Osteocyte (in vitro differentiated cells): Measurements from ENCODE around the gene LZTS2. TPM values are rescaled to one million over a fixed set of nuclear protein-coding genes. Genes with fewer than 3 reads are reported as not detected.
A peak's percentile ranks its signal among the peaks of the same experiment; 100 is the strongest.

Experiments
- DNase-seq: peaks from one replicate; pipeline ENCODE4 v3.0.0; 2021; ENCODE audit warnings: mixed read lengths; ENCODE audit not compliant: unreplicated experiment; ENCODE audit errors: extremely low spot score
- H3K27ac Mint-ChIP-seq: one replicate; pipeline ENCODE4 v1.8.0; 2021; ENCODE audit warnings: mild to moderate bottlenecking, mixed read lengths; ENCODE audit not compliant: unreplicated experiment
- H3K27me3 Mint-ChIP-seq: one replicate; pipeline ENCODE4 v1.8.0; 2021; ENCODE audit warnings: mixed read lengths; ENCODE audit not compliant: unreplicated experiment
- H3K36me3 Mint-ChIP-seq: one replicate; pipeline ENCODE4 v1.8.0; 2021; ENCODE audit warnings: mixed read lengths; ENCODE audit not compliant: unreplicated experiment
- H3K4me1 Mint-ChIP-seq: one replicate; pipeline ENCODE4 v1.8.0; 2021; ENCODE audit warnings: mixed read lengths; ENCODE audit not compliant: unreplicated experiment
- H3K4me3 Mint-ChIP-seq: one replicate; pipeline ENCODE4 v1.8.0; 2021; ENCODE audit warnings: mild to moderate bottlenecking, moderate library complexity, mixed read lengths; ENCODE audit not compliant: unreplicated experiment
- H3K9me3 Mint-ChIP-seq: one replicate; pipeline ENCODE4 v1.8.0; 2021; ENCODE audit warnings: mixed read lengths; ENCODE audit not compliant: unreplicated experiment
- total RNA-seq: library from RNA; stranded (reverse); gene quantifications from 2 replicates; pipeline ENCODE4 v1.2.1, GENCODE V29; 2021
- TF ChIP-seq, protein P1 (sequence below): fragments of 200-600 bp; sonication (generic); IDR thresholded peaks from 2 replicates; pipeline ENCODE4 v1.5.0; 2021; ENCODE audit warnings: antibody characterized with exemption, mild to moderate bottlenecking, moderate library complexity

The LZTS2 gene
- total RNA-seq, 1 donor from 2014 or later: 72.1 TPM

DNA sequence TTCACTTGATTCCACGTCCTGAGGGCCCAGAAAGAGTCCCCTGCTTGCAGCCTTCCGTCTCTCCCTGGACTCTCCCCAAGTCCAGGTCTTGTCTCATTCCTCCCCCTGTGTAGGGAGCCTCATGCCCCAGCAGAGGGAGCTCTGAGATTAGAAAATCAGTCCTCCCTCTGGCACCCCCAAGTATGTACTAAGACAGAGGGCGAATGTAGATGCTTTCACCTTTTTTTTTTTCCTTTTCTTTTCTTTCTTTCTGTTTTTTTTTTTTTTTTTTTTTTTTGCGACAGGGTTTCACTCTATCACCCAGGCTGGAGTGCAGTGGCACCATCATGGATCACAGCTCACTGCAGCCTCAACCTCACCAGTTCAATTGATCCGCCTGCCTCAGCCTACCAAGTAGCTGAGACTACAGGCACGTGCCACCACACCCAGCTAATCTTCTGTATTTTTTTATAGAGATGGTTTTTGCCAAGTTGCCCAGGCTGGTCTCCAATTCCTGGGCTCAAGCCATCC lies 41.7 kb downstream of the LZTS2 start:
- Mint-ChIP-seq H3K27me3 (no peaks in the 10 kb centered on the region), H3K27ac (peak overlapping the region; percentile 100), H3K4me3 (no peak overlapping the region), H3K9me3 (no peaks in the 10 kb centered on the region), H3K4me1 (peaks cover 30% of the 10 kb centered on the region), H3K36me3 (peaks cover 20% of the 10 kb centered on the region)
- TF ChIP-seq, protein P1, sequence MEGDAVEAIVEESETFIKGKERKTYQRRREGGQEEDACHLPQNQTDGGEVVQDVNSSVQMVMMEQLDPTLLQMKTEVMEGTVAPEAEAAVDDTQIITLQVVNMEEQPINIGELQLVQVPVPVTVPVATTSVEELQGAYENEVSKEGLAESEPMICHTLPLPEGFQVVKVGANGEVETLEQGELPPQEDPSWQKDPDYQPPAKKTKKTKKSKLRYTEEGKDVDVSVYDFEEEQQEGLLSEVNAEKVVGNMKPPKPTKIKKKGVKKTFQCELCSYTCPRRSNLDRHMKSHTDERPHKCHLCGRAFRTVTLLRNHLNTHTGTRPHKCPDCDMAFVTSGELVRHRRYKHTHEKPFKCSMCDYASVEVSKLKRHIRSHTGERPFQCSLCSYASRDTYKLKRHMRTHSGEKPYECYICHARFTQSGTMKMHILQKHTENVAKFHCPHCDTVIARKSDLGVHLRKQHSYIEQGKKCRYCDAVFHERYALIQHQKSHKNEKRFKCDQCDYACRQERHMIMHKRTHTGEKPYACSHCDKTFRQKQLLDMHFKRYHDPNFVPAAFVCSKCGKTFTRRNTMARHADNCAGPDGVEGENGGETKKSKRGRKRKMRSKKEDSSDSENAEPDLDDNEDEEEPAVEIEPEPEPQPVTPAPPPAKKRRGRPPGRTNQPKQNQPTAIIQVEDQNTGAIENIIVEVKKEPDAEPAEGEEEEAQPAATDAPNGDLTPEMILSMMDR: peak; percentile 86
- peak; percentile 91 for DNase-seq

DNA sequence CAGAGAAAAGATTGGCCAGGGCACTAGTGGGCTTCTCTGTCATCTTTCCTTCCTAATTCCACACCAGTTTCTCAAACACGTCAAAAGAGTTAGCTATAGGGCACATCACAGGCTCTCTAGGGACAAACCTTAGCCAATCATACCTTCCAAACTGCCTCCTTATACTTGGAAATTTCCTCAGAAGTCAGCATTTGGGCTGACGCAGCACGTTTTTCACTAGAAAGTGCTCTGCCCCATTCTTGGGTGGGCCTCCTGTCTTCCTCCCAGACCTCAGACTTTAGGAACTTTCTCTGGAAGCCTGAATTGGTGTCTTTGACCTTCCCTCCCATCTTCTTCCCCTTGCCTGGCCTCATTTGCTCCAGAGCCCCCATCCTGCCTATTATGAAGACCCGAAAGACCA lies 42.5 kb downstream of the LZTS2 start:
- Mint-ChIP-seq H3K27ac (peak overlapping the region; percentile 100), H3K27me3 (peaks cover 4% of the 10 kb centered on the region), H3K4me3 (peak overlapping the region; percentile 86), H3K4me1 (peaks cover 35% of the 10 kb centered on the region), H3K36me3 (peaks cover 17% of the 10 kb centered on the region), H3K9me3 (no peaks in the 10 kb centered on the region)
- TF ChIP-seq, protein P1: no peak
- DNase-seq: no peak

DNA sequence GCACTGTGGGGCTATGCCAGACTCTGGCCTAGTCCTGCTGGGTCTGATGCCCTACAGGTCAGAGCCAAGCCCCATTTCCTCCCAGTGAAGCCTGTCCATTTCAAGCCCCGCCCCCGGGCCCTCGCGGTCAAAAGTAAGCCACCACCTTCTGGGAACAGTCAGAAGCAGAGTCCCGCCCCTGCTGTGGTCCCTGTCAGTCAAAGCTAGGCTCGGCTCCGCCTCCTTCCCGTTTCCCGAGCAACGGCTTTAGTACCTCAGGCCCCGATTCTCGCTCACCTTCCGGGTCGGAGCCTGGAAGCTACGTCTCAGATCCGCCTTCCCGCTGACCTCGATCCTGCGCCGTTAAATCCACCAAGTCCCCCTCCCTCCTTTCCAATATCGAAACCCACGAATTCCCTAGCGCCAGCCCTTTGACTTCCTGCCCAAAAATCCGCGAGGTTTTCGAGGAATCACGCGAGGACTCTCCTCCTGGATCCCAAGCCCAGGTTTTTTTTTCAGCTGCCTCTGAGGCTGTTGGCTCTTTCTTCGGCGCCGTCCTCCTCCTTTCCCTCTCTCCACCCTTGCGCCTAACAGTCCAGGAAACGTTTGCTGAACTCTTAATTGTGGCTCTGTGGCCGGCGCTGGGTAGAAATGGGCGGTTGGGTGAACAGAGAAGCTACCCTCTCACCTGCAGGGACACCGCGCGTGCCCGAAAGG lies 43.2 kb downstream of the LZTS2 start:
- H3K4me1 Mint-ChIP-seq: peaks cover 36% of the 10 kb centered on the region
- peak overlapping the region; percentile 86 for H3K4me3 Mint-ChIP-seq
- DNase-seq: peak; percentile 96
- H3K36me3 Mint-ChIP-seq: peaks cover 10% of the 10 kb centered on the region
- H3K27ac Mint-ChIP-seq: peak overlapping the region; percentile 100
- no peaks in the 10 kb centered on the region for H3K9me3 Mint-ChIP-seq
- TF ChIP-seq, protein P1: no peak
- peaks cover 4% of the 10 kb centered on the region for H3K27me3 Mint-ChIP-seq

DNA sequence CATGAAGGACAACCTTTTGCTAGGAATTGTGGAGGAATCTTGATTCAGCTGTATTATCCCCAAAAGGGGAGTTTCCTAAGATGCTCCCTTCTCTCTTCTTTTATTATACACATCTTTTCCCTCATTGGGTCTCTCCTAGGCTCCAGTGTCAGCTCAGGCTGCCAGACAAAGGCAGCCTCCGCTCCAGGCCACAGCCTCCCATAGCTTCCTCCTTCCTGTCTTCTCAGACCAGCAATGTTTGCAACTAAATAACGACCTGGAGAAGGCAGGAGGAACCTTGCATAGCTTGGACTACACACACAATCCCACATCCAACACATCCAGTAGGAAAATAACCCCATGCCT lies 43.7 kb downstream of the LZTS2 start:
- peak overlapping the region; percentile 86 for H3K4me3 Mint-ChIP-seq
- peaks cover 6% of the 10 kb centered on the region for H3K27me3 Mint-ChIP-seq
- peaks cover 5% of the 10 kb centered on the region for H3K36me3 Mint-ChIP-seq
- H3K9me3 Mint-ChIP-seq: no peaks in the 10 kb centered on the region
- H3K27ac Mint-ChIP-seq: peak overlapping the region; percentile 100
- peaks cover 36% of the 10 kb centered on the region for H3K4me1 Mint-ChIP-seq
- no peak for DNase-seq
- TF ChIP-seq, protein P1: no peak

DNA sequence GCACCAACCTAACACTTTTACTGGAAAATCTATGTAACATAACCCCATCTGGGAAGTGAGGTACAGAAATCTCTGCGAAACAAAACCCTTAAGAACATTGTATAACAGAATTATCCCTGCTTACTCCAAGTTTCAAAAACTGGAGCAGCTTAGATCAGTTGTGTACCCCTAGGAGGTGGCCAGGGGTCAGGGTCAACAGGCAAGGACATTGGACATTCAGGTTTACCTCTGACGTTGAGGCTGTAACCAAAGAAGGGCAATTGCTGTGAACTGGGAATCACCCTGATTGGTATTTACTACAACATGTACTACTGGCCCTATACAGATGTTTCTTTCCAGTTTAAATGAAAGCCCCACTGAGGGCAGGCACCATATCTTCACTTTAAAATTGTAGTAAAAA lies 44.5 kb downstream of the LZTS2 start:
- TF ChIP-seq, protein P1: no peak
- peaks cover 3% of the 10 kb centered on the region for H3K36me3 Mint-ChIP-seq
- peaks cover 36% of the 10 kb centered on the region for H3K4me1 Mint-ChIP-seq
- H3K27ac Mint-ChIP-seq: peak overlapping the region; percentile 100
- peaks cover 14% of the 10 kb centered on the region for H3K27me3 Mint-ChIP-seq
- DNase-seq: no peak
- H3K9me3 Mint-ChIP-seq: no peaks in the 10 kb centered on the region
- H3K4me3 Mint-ChIP-seq: no peak overlapping the region
